ENCODE data around the gene ZNF496.

DNA sequence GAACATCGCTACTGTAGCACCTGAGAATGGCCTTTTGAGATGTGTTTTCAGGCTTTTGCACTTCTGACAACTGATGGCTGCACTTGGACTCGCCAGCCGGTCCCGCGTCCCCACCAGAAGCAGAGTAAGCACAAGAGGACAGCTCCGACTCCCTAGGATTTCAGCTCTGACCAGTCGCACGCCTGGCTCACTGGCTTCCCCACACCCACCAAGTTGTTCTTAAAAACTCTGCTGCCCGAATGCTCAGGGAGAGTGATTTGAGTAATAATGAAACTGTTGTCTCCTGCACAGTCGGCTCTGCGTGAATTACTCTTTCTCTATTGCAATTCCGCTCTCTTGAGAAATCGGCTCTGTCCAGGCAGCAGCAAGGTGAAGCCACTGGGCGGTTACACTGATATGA lies 44.1 kb upstream of the ZNF496 start:
- TF ChIP-seq, protein P1, sequence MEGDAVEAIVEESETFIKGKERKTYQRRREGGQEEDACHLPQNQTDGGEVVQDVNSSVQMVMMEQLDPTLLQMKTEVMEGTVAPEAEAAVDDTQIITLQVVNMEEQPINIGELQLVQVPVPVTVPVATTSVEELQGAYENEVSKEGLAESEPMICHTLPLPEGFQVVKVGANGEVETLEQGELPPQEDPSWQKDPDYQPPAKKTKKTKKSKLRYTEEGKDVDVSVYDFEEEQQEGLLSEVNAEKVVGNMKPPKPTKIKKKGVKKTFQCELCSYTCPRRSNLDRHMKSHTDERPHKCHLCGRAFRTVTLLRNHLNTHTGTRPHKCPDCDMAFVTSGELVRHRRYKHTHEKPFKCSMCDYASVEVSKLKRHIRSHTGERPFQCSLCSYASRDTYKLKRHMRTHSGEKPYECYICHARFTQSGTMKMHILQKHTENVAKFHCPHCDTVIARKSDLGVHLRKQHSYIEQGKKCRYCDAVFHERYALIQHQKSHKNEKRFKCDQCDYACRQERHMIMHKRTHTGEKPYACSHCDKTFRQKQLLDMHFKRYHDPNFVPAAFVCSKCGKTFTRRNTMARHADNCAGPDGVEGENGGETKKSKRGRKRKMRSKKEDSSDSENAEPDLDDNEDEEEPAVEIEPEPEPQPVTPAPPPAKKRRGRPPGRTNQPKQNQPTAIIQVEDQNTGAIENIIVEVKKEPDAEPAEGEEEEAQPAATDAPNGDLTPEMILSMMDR (IDR thresholded peaks at IDR 0.05), result no peak
- TF ChIP-seq POLR2A (IDR thresholded peaks at IDR 0.05), result no peak
